HepG2 (cell line): Measurements from ENCODE around the gene CPNE1. TPM values are rescaled to one million over a fixed set of nuclear protein-coding genes. Genes with fewer than 3 reads are reported as not detected.
A peak's percentile ranks its signal among the peaks of the same experiment; 100 is the strongest.

Experiments
- AKAP8 ChIP-seq: sonication (generic); formaldehyde crosslinking; IDR thresholded peaks from 2 replicates; pipeline ENCODE4 v1.5.1; 2020; ENCODE audit warnings: mild to moderate bottlenecking, missing genetic modification reagents
- CBX2 ChIP-seq, 2 experiments: fragments of 200-600 bp in 1 of 2; sonication (generic); formaldehyde crosslinking in 1 of 2; IDR thresholded peaks; 2 replicates each; pipeline versions ENCODE4 v1.7.0 to v1.8.1; 2018 to 2022; ENCODE audit warnings: low read depth in 2 of 2, low read length in 1 of 2, mild to moderate bottlenecking in 1 of 2, missing genetic modification reagents in 1 of 2
- SNAPC2 ChIP-seq: sonication (generic); formaldehyde crosslinking; IDR thresholded peaks from 2 replicates; pipeline ENCODE4 v1.8.1; 2022; ENCODE audit warnings: mild to moderate bottlenecking, missing genetic modification reagents
- STAT6 ChIP-seq: sonication (generic); formaldehyde crosslinking; IDR thresholded peaks from 2 replicates; pipeline ENCODE4 v1.4.0; 2020; ENCODE audit warnings: missing genetic modification reagents, mild to moderate bottlenecking, borderline replicate concordance
- TAF1 ChIP-seq: sonication (generic); formaldehyde crosslinking; IDR thresholded peaks from 2 replicates; pipeline ENCODE4 v1.4.0; 2020; ENCODE audit warnings: missing genetic modification reagents
- ZBTB37 ChIP-seq: sonication (generic); formaldehyde crosslinking; IDR thresholded peaks from 2 replicates; pipeline ENCODE4 v1.4.0; 2020; ENCODE audit warnings: mild to moderate bottlenecking, missing genetic modification reagents
- ZFY ChIP-seq: sonication (generic); formaldehyde crosslinking; IDR thresholded peaks from 2 replicates; pipeline ENCODE4 v1.4.0; 2020; ENCODE audit warnings: missing genetic modification reagents
- ZIK1 ChIP-seq: sonication (generic); formaldehyde crosslinking; IDR thresholded peaks from 2 replicates; pipeline ENCODE4 v1.5.0; 2020; ENCODE audit warnings: mild to moderate bottlenecking, low read depth, missing genetic modification reagents, borderline replicate concordance
- ZMYM2 ChIP-seq: sonication (generic); formaldehyde crosslinking; IDR thresholded peaks from 2 replicates; pipeline ENCODE4 v1.8.0; 2022; ENCODE audit warnings: mild to moderate bottlenecking, missing genetic modification reagents
- ZNF383 ChIP-seq: sonication (generic); formaldehyde crosslinking; IDR thresholded peaks from 2 replicates; pipeline ENCODE4 v1.4.0; 2020; ENCODE audit warnings: missing genetic modification reagents, mild to moderate bottlenecking, borderline replicate concordance
- ZNF550 ChIP-seq: sonication (generic); formaldehyde crosslinking; IDR thresholded peaks from 2 replicates; pipeline ENCODE4 v1.4.0; 2020; ENCODE audit warnings: mild to moderate bottlenecking, missing genetic modification reagents, borderline replicate concordance
- ZNF766 ChIP-seq: sonication (generic); formaldehyde crosslinking; IDR thresholded peaks from 2 replicates; pipeline ENCODE4 v1.5.0; 2020; ENCODE audit warnings: missing genetic modification reagents, borderline replicate concordance
- polyA plus RNA-seq, 8 experiments: library from polyadenylated mRNA; depleted of rRNA in 3 of 8; stranded (reverse) in 7 of 8; unstranded in 1 of 8; fragments of >200 nt; fragmentation: Illumina TruSeq in 4 of 8; extraction: Trizol in 4 of 8; gene quantifications; 2 replicates each; pipeline versions ENCODE4 v1.2.1 to v1.2.3, GENCODE V29; 2011 to 2016; ENCODE audit warnings: low read depth in 4 of 8, missing spikeins in 1 of 8, mixed read lengths in 1 of 8; ENCODE audit not compliant: insufficient read depth in 1 of 8
- total RNA-seq, 5 experiments: library from RNA; depleted of rRNA; stranded (reverse); fragments of >200 nt; fragmentation: Illumina TruSeq; extraction: Trizol; gene quantifications; 2 replicates each; pipeline ENCODE4 v1.2.3, GENCODE V29; 2016; ENCODE audit warnings: low read depth in 1 of 5
- TF ChIP-seq, protein P1 (sequence below): sonication (generic); formaldehyde crosslinking; IDR thresholded peaks from 2 replicates; pipeline ENCODE4 v1.4.0; 2020; ENCODE audit warnings: mild to moderate bottlenecking, missing genetic modification reagents
- TF ChIP-seq, protein P2 (sequence below): sonication (generic); formaldehyde crosslinking; IDR thresholded peaks from 2 replicates; pipeline ENCODE4 v1.4.0; 2020; ENCODE audit warnings: mild to moderate bottlenecking, missing genetic modification reagents

CPNE1 gene
- total and polyA plus RNA-seq, 2 of the 13 experiments (the other 11 are each of a cell fraction or from before 2014, with no cell fraction given), result 408 to 431 TPM

DNA sequence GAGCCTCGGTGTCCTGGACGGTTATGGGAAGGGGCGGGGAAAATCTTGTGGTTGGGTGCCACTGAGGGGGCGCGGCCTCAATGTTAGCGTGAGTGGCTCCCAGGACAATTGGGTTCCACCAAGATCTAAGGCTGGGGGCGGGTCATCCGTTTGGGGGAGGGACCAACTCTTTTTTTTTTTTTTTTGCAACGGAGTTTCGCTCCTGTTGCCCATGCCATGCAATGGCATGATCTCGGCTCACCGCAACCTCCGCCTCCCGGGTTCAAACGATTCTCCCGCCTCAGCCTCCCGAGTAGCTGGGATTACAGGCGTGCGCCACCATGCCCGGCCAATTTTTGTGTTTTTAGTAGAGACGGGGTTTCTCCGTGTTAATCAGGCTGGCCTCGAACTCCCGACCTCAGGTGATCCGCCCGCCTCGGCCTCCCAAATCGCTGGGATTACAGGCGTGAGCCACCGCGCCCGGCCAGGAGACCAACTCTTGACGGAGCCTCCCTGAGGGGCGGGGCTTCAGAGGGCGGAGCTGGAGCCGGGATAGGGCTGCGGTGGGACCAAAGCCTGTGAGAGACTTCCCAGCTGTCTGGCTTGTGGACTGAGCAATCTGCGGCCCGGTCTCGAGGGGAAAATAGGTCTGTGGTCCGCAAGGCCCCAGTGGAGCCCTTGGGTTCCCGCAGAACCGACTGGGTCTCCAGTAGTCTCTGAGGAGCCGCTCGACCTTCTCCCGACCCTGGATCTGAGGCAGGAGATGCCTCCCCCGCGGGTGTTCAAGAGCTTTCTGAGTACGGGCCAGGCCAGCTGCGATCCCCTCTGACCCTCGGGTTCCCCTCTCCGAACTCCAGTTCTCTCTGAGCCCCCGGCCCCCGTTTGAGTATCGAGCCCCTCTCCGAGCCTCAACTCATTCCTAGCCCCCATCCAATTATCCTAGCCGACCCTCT is 48.0 kb downstream of the CPNE1 start (continued):
- peak; percentile 33; the same call in 1 of the 2 replicates for TF ChIP-seq ZBTB37 (CRISPR knock-in tag)
- TF ChIP-seq, protein P1, sequence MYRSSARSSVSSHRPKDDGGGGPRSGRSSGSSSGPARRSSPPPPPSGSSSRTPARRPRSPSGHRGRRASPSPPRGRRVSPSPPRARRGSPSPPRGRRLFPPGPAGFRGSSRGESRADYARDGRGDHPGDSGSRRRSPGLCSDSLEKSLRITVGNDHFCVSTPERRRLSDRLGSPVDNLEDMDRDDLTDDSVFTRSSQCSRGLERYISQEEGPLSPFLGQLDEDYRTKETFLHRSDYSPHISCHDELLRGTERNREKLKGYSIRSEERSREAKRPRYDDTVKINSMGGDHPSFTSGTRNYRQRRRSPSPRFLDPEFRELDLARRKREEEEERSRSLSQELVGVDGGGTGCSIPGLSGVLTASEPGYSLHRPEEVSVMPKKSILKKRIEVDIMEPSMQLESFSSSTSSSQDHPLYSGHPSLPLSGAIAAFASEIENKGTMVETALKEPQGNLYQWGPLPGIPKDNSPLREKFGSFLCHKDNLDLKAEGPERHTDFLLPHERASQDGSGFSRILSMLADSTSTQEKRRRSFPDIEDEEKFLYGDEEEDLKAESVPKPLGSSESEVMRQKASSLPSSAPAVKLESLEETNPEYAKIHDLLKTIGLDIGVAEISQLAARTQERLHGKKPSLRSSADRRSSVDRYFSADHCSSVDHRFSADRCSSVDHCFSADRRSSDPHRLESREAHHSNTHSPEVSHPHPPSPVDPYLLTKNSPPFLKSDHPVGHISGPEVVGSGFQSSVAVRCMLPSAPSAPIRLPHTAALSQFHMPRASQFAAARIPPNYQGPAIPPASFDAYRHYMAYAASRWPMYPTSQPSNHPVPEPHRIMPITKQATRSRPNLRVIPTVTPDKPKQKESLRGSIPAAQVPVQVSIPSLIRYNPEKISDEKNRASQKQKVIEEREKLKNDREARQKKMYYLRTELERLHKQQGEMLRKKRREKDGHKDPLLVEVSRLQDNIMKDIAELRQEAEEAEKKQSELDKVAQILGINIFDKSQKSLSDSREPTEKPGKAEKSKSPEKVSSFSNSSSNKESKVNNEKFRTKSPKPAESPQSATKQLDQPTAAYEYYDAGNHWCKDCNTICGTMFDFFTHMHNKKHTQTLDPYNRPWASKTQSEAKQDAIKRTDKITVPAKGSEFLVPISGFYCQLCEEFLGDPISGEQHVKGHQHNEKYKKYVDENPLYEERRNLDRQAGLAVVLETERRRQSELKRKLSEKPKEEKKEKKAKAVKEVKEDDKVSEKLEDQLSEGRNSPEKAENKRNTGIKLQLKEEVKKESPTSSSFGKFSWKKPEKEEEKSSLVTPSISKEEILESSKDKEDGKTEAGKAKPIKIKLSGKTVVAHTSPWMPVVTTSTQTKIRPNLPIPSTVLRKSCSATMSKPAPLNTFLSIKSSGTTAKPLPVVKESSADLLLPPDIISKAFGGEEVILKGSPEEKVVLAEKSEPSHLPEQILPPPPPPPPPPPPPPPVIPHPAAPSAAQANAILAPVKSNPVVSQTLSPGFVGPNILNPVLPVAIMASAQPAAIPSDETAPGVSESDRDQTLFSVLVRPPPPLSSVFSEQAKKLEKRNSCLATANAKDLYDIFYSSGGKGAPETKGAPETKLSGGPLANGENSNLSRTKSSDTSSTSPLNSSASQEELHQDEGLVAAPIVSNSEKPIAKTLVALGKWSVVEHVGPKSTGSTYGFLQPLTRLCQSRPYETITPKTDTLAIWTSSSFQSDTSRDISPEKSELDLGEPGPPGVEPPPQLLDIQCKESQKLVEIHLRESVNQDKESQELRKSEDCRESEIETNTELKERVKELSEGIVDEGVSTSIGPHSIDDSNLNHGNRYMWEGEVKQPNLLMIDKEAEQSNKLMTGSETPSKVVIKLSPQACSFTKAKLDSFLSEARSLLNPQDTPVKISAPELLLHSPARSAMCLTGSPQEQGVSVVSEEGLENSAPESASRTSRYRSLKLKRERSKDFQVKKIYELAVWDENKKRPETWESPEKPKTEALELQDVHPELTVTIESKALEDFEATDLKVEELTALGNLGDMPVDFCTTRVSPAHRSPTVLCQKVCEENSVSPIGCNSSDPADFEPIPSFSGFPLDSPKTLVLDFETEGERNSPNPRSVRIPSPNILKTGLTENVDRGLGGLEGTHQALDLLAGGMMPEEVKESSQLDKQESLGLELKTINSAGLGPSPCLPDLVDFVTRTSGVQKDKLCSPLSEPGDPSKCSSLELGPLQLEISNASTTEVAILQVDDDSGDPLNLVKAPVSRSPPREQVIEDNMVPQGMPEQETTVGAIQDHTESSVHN (CRISPR knock-in tag), result peak; percentile 23; the same call in 1 of the 2 replicates
- TF ChIP-seq ZNF766 (CRISPR knock-in tag), result peak; percentile 87
- TF ChIP-seq, protein P2, sequence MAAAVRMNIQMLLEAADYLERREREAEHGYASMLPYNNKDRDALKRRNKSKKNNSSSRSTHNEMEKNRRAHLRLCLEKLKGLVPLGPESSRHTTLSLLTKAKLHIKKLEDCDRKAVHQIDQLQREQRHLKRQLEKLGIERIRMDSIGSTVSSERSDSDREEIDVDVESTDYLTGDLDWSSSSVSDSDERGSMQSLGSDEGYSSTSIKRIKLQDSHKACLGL, result peak; percentile 62; the same call in 1 of the 2 replicates
- TF ChIP-seq ZMYM2 (CRISPR knock-in tag), result peak; percentile 100
- peak; percentile 49; the same call in 1 of the 2 replicates for TF ChIP-seq ZNF383 (CRISPR knock-in tag)
- TF ChIP-seq TAF1 (CRISPR knock-in tag), result peak; percentile 74
- TF ChIP-seq CBX2 (IDR thresholded peaks at IDR 0.05; ENCODE audit: low read depth, low read length), result no peak
- peak; percentile 90; the same call in 1 of the 2 replicates for TF ChIP-seq CBX2 (CRISPR knock-in tag; IDR thresholded peaks at IDR 0.05; ENCODE audit: low read depth)
- peak; percentile 85 for TF ChIP-seq AKAP8 (CRISPR knock-in tag)
- TF ChIP-seq ZIK1 (CRISPR knock-in tag), result no peak
- TF ChIP-seq STAT6 (CRISPR knock-in tag), result no peak; the same call in 1 of the 2 replicates
- TF ChIP-seq ZNF550 (CRISPR knock-in tag), result 0 out of 2 replicates have a peak, but pooled peaks have one; percentile 12
- TF ChIP-seq SNAPC2 (CRISPR knock-in tag), result peak; percentile 22; the same call in 1 of the 2 replicates
- peak; percentile 90 for TF ChIP-seq ZFY (CRISPR knock-in tag)
